Hematopoietic multipotent progenitor cell treated with erythropoietin and hydrocortisone succinate and interleukin-3 and kit ligand, for 6 days (in vitro differentiated cells): ENCODE results near the gene BAG5.
"Not testable (repeated sequence)": the region's sequence is repeated elsewhere in the genome, so short reads cannot be mapped to it uniquely, and the experiment has no call there.

ENCODE experiments used
- DNase-seq: peaks from one replicate; pipeline ENCODE4 v3.0.0-alpha.2; 2015

The BAG5 gene

DNA sequence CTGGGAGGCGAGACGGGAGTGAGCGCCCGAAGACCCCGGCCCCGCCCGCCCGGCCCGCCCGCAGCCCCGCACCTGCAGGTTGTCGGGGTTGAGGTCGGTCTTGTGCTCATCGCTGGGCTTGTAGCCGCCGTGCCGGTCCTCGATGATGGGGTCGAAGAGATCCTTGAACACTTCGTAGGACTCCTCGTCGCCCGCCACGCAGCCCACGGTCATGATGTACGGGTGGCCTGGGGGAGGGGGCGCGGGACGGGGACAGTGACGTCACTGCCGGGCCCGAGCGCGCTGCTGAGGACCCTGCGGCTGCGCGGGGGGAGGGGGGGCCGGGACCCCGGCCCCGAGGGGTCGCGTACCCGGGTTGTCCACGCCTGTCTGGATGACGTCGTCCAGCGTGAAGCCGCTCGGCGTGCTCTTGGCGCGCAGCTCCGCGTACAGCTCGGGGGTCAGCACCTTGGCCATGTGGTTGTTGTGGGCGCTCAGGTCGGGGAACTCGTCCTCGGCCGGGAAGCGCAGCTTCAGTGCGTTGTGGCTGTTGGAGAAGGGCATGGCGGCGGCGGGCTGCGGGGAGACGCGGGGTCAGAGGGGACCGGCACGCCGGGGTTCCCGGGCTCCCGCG is 40.4 kb downstream of the BAG5 start:
- DNase-seq: peak; percentile 43

DNA sequence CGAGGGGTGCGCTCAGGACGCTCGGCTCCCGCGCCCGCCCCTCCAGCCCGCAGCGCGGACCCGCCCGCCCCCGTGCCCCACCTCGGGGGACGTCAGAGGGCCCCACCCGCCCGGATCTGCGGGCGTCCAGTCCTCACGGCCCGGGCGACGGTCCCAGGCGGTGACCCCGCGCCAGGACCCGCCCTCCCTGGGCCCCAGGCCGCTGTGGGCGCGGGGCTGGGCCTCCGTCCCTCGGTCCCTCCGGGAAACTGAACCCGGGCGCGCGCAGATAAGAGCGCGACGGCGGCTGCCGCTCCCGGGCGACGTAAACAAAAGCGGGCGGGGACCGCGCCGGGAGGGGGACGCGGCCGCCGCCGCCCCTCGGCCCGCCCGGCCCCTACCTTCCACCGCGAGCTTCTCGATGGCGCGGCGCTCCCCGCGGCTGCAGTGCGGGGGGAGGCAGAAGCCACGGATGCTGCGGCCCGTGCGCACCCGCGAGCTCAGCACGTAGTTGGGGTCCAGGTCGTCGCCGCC is 41.0 kb downstream of the BAG5 start:
- peak; percentile 64 for DNase-seq

DNA sequence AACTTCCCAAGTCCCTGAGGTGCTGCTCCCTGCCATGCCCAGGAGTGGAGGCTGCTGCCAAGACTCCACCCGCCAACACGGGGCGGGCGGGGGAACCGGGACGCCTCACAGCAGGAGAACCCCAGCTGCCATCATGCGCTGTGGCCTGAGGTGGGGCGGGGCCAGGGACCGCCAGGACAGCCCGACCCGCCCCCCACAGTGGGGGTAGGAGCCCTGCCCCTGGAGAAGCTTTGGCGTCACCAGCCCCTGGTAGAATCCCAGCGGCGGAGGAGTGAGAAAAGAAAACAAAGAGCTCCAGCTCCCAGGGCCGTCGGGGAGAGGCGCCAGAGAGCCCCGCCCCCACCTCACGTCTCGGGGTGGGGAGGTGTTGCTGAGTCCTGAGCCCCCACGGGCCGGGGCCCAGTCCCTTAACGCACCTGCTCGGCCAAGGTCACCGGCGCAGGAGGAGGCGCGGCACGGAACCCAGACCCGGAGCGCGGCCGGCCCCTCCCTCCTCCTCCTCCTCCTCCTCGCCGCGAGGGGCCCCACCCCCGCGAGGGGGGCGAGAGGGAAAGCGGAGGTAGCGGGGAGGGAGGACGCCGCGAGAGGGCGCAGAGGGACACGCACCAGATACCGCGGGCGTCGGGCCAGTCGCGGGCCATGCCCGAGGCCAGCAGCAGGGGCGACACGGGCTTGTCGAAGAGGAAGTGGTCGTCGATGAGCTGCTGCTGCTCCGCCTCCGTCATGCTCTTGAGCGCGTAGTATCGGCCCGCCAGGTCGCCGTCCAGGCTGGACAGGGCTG is 41.6 kb downstream of the BAG5 start:
- DNase-seq: peak; percentile 89

DNA sequence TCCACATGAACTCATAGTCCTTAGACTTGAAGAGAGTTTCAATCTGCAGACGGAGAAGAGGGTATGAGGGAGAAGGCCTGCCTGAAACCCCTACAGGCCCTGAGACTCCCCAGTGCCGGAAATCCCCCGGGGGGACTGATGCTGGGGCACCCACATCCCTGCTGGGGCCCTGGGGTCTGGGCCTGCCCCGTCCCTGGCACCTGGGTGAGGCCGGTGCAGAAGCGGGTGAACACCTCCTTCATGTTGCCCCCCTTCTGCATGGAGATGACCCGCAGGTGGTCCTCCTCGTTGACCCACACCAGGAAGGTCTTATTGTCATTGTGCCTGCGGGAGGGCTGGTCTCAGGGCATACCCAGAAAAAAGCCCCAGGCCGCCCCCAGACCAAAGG is 42.2 kb downstream of the BAG5 start:
- no peak for DNase-seq

DNA sequence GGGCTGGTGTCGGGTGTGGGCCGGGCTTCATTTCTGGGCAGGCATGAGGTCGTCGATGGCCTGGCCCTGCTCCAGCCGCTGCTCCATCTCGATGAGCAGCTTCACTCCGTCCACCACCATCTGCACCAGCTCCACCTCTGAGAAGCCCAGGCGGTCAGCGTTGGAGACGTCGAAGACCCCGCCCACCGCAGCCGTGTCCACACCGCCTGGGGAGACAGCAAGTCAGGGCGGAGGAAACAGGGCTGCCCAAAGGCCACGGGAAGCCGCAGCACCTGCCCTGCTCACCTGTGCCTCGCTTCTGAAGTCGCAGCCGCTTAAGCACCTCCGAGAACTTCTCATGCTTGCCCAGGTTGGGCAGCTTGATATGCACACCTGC is 42.6 kb downstream of the BAG5 start:
- no peak for DNase-seq

DNA sequence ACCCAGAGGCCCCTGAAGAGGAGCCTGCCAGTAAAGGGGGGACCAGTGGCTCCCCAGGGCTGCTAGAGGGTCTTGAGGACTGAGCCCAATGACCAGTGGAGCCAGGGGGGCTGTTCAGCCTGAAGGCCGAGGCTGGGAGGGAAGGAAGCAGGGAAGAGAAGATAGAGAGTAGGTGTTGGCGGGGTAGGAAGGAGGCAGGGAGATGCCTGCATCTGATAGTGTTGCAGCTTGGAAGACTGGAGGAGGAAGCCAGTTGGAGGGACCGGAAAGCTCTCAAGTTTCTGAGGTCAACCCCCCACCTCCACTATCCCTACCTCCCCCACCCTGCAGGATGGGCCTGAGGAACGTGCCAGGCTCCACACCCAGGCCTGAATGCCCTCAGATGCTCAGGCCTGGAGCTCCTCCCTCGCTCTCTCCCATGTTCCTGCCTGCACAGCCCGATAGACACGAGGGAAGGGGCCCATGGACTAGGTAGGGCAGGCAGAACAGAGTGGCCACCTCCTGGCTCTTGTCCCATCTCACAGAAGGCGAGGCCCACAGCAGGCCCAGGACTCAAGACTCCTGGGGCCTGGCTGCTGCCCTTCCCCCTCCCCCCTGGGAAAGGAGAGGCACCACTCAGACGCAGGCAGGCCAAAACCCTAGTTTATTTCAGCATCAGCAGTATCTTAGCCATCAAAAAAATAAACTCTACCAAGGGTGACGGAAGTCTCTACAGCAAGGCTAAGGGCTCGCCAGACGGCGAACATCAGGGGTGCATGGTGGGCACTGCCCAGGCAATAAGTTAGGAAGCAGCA is 43.2 kb downstream of the BAG5 start:
- DNase-seq: peak; percentile 68

DNA sequence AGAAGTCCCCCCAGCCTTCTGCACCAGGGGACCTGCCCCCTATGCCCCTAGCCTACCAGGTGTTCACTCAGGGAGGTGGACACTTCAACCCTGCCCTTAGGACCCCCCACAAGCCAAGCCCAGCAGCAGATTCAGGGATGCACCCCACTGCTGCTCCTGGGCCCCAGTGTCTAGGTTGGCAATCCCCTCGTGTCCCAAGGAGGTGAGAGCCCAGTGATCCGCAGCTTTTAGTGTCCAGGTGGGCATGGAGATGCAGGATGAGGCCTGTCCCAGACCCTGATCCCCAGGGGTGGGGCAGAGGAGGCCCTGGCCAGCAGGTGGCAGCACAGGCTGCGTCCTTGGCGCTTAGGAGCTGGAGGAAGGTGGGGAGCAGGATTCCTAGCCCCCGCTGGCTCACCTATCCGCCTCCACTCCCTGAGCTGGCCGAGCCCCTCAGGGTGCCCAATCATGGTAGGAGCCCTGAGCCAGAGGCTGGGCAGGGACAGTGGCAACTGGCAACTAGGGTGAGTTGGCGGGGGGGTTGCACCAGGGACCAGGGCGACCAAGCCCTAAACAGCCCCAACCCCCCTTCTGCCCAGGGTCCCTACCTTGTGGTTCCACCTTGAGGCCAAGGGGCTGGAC is 43.9 kb downstream of the BAG5 start:
- peak; percentile 75 for DNase-seq

DNA sequence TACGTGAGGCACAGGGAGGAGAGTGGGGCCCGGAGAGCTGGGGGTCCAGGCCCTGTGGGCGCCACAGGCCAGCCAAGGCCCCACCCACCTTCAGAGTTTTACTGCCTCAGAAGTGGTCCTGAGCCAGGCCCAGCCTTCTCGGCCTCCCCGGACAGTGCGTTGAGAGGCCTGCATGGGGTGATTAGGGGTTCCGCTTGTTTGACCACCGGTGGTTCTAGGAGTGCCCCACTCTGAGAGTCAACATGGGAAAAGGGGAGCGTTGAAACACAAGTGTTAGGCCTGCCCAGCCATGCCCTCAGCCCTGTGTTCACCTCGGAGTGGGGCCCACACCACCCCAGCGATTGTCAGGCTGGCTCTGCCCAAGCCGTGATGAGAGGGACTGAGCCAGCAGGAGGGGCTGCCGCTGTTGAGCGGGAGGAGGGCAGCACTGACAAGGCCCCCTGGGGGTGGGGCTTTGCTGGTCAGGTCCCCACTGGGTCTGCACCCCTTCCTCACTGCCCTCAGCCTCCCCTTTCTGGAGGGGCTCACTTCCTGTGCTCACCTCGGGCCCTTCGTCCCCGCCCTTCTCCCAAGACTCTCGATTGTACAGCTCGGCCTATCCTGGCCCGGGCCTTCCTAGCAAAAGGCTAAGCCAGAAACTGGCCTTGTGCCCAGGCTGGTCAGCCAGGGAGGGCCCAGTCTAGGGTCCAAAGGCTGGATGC is 44.6 kb downstream of the BAG5 start:
- no peak for DNase-seq

DNA sequence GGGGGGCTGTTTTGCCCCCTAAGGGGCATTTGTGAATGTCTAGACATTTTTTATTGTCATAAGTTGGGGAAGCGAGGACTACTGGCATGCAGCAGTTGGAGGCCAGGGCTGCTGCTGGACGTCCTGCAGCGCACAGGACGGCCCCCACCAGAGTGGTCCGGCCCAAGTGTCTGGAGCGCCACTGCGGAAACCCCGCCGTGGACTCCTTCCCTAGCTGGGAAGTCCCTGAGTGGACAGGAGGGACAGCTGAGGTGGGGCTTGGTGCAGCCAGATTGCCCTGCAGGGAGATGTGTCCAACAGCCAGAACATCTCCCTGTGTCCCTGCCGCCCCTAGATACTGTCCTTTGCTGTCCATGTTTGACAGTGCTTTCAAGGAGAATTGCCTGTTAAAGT is 45.3 kb downstream of the BAG5 start:
- DNase-seq: no peak

DNA sequence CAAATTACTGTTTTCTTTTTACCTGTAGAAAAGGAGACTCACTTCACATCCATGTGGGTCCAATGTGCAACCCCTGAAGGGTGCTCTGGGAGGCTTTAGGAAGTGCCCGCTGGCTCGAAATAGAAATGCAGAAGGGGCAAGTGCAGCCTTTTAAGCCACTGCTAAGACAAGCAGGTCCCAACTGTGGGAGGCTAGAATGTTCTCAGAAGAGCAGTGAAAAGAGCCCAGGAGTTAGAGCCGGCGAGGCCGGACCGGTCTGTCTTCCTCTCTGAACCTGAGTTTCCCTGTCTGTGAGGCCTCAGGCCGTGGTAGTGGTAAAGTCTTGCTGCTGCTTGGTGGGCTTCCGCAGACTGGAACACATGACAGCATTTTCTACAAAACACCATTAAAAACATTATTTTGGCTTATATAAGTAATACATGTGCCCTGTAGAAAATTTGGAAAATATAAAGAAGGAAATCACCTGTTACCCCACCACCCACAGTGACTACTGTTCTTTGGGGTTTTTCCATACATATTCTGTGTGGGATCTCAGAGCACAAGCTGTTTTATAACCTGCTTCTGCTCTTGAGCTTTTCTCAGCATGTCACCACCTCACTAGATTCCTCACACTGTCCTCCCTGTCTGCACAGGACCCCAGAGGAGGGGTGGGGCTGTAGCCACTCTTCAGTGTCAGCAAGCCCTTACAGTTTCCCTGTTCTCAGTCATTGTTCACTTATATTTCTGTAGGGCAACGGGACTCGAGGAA is 45.9 kb downstream of the BAG5 start:
- no peak for DNase-seq

DNA sequence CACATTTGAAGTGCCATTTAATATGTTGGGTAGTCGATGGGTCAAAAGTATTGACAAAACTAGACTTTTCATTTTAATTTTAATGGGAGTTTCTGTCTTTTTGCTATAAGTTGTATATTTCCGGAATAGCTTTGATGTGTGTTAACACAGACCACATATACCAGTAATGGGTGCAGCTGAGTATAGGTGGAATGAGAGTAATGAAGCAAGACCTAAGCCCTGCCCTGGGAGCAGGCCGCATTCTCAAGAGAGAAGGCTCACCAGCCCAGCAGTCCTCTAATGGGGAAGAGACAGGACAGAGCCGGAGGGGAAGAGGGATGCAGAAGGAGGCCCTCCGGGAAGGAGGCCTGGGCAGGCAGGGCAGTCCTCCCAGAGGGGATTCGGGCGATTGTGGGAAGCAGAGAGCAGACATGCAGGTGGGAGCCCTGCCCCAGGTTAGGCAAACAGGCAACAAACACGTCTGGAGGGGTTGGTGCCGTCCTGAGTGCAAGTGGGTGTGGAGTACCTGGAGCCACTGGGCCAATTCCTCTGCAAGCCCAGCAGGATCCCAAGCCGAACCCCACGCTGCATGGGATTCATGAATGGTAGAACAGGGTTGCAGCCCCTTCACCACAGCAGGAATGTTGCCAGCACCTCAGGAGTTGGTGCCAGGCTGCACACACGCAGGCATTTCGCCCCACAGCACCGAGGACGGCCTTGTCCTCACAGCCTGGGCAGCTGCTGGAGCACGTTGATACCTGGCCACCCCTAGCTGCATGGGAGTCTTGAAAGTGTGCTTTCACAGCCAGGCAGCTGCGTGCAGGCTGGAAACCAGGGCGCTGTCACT is 47.6 kb downstream of the BAG5 start:
- DNase-seq: no peak

DNA sequence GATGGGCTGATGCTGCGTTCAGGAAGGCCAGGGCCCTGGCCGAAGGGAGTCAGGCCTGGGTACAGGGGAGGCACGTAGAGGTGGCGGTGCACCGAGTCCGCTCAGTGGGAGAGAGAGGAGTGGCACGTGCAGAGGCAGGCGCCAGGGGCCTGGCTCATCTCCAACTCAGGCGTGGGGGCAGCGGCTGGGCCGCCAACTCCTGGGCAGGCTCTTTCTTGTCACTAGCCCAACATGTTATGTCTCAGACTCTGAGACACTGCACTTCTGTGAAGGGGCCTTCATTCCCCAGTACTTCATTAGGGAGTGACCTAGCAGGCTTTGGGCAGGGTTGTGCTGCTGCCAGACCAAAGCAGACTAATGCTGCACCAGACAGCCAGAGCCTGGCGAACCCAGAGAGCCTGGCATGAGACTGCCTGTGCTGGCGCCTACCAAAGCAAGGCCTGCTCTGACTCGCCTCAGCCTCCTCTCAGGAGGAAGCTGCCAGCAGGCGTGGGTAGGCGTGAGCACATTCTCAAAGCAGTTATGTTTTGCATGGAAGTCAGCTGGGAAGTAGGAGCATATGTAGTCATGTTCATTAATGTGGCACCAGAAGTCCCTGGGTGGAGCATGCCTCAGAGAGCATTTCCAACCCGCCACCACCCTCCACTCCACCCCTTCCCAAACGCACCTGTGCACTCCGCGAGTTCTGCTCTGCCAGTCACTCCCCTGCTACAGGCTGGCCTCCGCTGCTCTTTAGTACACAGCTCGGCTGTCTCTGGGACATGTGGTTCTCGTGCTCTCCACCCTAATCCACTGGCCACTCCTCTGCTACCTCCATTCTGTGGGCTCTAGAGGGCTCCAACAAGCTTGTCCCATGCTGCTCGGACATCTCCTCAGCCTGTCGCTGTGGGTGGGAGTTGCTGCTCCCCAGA is 49.5 kb downstream of the BAG5 start:
- DNase-seq: peak; percentile 82

DNA sequence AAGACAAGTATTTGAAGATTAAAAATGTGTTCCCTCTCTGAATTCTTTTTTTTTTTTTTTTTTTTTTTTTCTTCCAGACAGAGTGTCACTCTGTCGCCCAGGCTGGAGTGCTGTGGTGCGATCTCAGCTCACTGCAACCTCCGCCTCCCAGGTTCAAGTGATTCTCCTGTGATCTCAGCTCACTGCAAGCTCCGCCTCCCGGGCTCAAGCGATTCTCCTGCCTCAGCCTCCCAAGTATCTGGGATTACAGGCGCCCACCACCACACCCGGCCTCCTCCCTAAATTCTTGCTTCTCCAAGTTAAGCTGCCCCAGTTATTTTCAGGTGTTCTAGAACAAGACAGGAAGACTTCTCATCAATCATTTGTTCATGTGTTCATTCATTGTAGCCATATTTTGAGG is 50.3 kb downstream of the BAG5 start:
- DNase-seq: not testable (repeated sequence)

DNA sequence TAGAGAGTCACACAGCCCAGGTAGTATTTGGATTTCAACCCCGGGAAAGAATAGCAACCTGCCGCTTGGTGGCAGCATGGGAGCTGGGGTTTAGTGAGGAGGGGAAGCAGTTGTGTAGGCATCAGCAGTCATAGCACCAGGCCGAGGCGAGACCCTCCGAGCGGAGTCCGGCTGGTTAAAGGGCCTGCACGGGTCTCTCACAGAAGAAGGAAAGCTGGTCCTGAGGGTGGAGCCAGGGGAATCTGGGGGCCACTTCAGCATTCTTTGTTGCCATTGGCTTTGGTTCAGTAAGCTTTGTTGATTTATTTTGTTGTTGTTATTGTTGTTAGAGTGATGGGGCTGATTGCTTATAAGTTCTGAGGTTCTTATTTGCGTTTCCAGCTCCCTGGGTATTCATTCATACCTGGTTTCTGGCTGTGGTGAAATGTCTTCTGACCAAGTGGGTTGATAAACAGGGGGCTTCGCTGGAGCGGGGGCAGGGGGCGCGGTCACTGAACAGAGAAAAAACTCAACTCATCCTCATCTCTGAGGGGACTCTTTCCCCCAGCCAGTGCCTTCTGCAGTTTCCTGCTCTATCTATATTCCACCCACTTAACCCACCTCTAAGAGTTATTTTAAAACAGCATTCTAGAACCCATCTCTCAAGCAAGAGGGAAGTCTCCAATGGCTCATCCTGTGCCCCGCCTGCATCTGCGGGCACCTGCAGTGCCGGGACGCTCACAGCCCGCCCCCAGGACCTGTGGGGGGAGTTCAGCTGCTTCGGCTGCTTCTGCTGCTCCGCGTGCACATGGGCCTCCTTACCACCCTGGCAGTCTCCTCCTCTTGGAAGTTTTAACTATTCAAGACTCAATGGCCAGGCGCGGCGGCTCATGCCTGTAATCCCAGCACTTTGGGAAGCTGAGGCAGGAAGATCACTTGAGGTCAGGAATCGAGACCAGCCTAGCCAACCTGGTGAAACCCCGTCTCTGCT is 51.4 kb downstream of the BAG5 start:
- no peak for DNase-seq

DNA sequence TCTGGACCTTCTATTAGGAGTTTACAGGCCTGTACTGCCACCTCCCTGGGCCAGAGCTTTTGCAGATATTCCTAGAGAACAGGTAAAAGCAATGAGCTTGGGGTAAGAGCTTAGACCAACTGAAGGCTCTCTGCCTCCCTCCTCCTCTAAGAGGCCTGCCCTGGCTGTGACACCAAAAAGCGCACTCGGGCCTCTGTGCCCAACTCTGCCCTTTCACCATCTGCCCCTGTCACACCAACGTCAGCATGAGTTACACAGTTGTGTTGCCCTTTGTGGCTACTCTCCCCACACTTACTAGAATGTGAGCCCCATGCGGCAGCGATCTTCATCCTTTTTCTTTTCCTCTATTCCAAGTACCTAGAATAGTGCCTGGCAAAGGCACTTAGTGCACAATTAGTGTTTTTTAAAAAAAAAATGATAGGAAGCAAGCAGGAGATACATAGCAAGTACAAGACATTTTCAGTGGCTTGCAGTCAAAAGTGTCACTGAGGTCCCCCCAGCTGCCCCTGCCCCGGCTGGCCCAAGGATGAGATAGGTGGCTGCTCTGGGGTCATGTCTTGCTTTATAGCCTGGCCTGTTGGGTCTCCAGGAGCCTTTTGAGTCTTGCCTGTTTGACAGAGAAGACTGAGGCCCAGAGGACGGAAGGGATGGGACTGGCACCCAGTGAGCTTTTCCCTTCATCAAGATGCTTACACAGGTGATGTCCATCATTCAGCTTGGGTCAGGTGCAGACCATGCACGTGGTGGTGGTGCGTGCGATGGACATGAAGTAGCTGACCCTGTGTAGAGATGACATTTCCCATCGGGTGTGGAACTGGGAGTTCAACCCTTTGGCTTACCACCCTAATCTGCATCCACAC is 52.4 kb downstream of the BAG5 start:
- no peak for DNase-seq

DNA sequence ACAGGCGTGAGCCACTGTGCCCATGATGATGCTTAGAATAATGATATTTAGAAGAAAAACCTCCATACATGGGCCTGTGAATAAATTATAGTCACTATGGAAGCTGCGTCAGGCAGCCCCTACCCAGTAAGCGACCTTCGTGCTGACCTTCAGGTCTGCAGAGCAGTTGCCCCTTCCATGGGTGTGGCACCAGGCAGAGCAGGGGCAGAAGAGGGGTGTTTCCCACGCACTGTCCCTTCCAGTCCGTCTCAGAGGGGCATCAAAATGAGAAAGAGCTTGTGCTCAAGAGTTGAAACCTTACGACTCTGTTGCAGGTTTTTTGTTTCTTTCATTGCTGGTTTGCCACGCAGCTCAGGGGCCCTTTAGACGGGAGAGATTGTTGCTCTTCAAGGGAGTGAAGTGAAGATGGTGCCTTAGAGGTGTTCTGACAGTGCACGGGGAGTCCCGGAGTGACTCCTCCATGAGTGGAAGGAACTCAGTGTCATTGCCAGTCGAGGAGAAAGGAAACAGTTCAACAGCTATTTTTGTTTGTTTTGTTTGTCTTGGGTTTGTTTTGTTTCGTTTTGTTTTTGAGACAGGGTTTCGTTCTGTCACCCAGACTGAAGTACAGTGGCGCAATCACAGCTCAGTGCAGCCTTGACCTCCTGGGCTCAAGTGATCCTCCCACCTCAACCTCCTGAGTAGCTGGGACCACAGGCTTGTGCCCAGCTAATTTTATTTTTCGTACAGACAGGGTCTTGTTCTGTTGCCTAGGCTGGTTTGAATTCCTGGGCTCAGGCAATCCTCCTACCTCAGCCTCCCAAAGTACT is 53.7 kb downstream of the BAG5 start:
- no peak for DNase-seq

DNA sequence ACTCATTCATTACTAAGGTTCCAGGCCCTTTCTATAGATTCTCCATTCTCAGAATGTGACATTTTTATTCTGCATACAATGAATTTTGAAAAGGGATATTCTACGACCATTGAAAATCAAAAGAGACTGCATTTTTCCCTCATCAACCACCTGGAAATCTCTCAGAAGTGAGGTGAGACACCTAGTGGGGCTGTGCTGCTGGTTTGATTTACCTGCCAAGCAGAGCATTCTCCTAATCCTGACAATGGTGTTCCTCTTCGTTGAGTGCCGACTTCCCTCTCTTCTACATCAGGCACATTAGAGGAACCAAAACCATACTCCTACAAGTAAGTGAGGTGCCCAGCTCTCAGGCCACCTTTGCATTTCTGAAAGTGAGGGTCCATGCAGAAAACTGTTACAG is 54.7 kb downstream of the BAG5 start:
- DNase-seq: no peak
